Smooth muscle cell (in vitro differentiated cells): Measurements from ENCODE around the gene TMEM269. TPM values are rescaled to one million over a fixed set of nuclear protein-coding genes. Genes with fewer than 3 reads are reported as not detected.

ENCODE experiments used
- DNase-seq: peaks from one replicate; lab custom pipeline; 2025; ENCODE audit not compliant: unreplicated experiment; lab: John Stamatoyannopoulos, UW
- H2AFZ ChIP-seq: fragments of 200-600 bp; sonication (generic); 2 replicates; pipeline ENCODE4 v1.6.0; 2016; ENCODE audit warnings: antibody characterized with exemption, low read depth, mild to moderate bottlenecking
- H3F3A ChIP-seq: fragments of 200-600 bp; sonication (generic); 2 replicates; pipeline ENCODE4 v1.6.0; 2017; ENCODE audit warnings: antibody characterized with exemption, low read depth
- H3K27ac ChIP-seq: fragments of 200-600 bp; sonication (generic); 2 replicates; pipeline ENCODE4 v1.5.1; 2016; ENCODE audit warnings: low read depth, mild to moderate bottlenecking
- H3K27me3 ChIP-seq: fragments of 200-600 bp; sonication (generic); 2 replicates; pipeline ENCODE4 v1.6.1; 2016; ENCODE audit warnings: low read depth, mild to moderate bottlenecking
- H3K36me3 ChIP-seq: fragments of 200-600 bp; sonication (generic); 2 replicates; pipeline ENCODE4 v1.5.1; 2016; ENCODE audit warnings: low read depth
- H3K4me1 ChIP-seq: fragments of 200-600 bp; sonication (generic); 2 replicates; pipeline ENCODE4 v1.5.1; 2016; ENCODE audit warnings: low read depth
- H3K4me2 ChIP-seq: fragments of 200-600 bp; sonication (generic); 2 replicates; pipeline ENCODE4 v1.6.0; 2016; ENCODE audit warnings: mild to moderate bottlenecking
- H3K4me3 ChIP-seq: fragments of 200-600 bp; sonication (generic); 2 replicates; pipeline ENCODE4 v1.5.1; 2016; ENCODE audit warnings: mild to moderate bottlenecking
- H3K79me2 ChIP-seq: fragments of 200-600 bp; sonication (generic); 2 replicates; pipeline ENCODE4 v1.6.0; 2016; ENCODE audit warnings: low read depth, mild to moderate bottlenecking
- H3K9ac ChIP-seq: fragments of 200-600 bp; sonication (generic); 2 replicates; pipeline ENCODE4 v1.6.0; 2016; ENCODE audit warnings: low read depth
- H3K9me3 ChIP-seq: fragments of 200-600 bp; sonication (generic); replicated peaks from 2 replicates; pipeline ENCODE4 v1.5.1; 2016; ENCODE audit warnings: low read depth
- H4K20me1 ChIP-seq: fragments of 200-600 bp; sonication (generic); 2 replicates; pipeline ENCODE4 v1.6.0; 2016; ENCODE audit warnings: low read depth
- CTCF ChIP-seq: fragments of 200-600 bp; sonication (generic); IDR thresholded peaks from 2 replicates; pipeline ENCODE4 v1.5.1; 2017; ENCODE audit warnings: borderline replicate concordance, mild to moderate bottlenecking, antibody characterized with exemption; ENCODE audit not compliant: insufficient read depth, poor library complexity, severe bottlenecking
- WGBS: methylation state at CpG from one replicate; pipeline ENCODE4 v1.1.7; 2016; ENCODE audit warnings: low lambda C conversion rate; 5-methylcytosine and 5-hydroxymethylcytosine counted together
- polyA plus RNA-seq: library from polyadenylated mRNA; unstranded; fragments of >200 nt; fragmentation: Nextera tagmentation; extraction: Ambion mirVana; gene quantifications from 2 replicates; pipeline ENCODE4 v1.2.1, GENCODE V29; 2016
- total RNA-seq: library from RNA; depleted of rRNA; stranded (reverse); fragments of >200 nt; gene quantifications from 2 replicates; pipeline ENCODE4 v1.2.3, GENCODE V29; 2014

TMEM269 gene
- total and polyA plus RNA-seq, 2 experiments from 2014 or later: 0.15 to 0.36 TPM

GRCh38 chr1:42746436-42747105, 38.2 kb upstream of the TMEM269 start:
- Histone ChIP-seq H3K36me3 (peaks cover 6% of the 10 kb centered on the region), H4K20me1 (peaks cover 33% of the 10 kb centered on the region), H3K9me3 (no peaks in the 10 kb centered on the region), H3K4me2 (no peak overlapping the region), H3K79me2 (no peaks in the 10 kb centered on the region), H3K27me3 (no peaks in the 10 kb centered on the region), H3K4me1 (no peaks in the 10 kb centered on the region), H3K9ac (no peak overlapping the region), H3F3A (peaks cover 28% of the 10 kb centered on the region), H3K27ac (peak overlapping the region; percentile 7), H2AFZ (no peak overlapping the region), H3K4me3 (no peak overlapping the region)
- DNase-seq: no peak
- no peak for TF ChIP-seq CTCF
- WGBS: 97% methylated on average over 12 of the region's 12 CpGs

- no peaks in the 10 kb centered on the region for H3K9me3 ChIP-seq
- peaks cover 23% of the 10 kb centered on the region for H3F3A ChIP-seq
- no peak overlapping the region for H3K4me2 ChIP-seq
- no peaks in the 10 kb centered on the region for H3K4me1 ChIP-seq
- no peaks in the 10 kb centered on the region for H3K79me2 ChIP-seq
- H3K4me3 ChIP-seq: no peak overlapping the region
- peaks cover 10% of the 10 kb centered on the region for H3K36me3 ChIP-seq
- H2AFZ ChIP-seq: no peak overlapping the region
- no peak overlapping the region for H3K9ac ChIP-seq
- H4K20me1 ChIP-seq: peaks cover 39% of the 10 kb centered on the region
- no peak for DNase-seq
- no peaks in the 10 kb centered on the region for H3K27me3 ChIP-seq
- TF ChIP-seq CTCF: peak; percentile 45
- 74% methylated on average over 14 of the region's 14 CpGs for WGBS
- no peak overlapping the region for H3K27ac ChIP-seq
Observed at GRCh38 chr1:42747125-42747524, 37.7 kb upstream of the TMEM269 start.

GRCh38 chr1:42748021-42748420, 36.8 kb upstream of the TMEM269 start:
- Histone ChIP-seq H3K4me2 (no peak overlapping the region), H4K20me1 (peaks cover 47% of the 10 kb centered on the region), H3F3A (peaks cover 23% of the 10 kb centered on the region), H3K9ac (no peak overlapping the region), H3K27me3 (no peaks in the 10 kb centered on the region), H3K79me2 (no peaks in the 10 kb centered on the region), H3K36me3 (peaks cover 18% of the 10 kb centered on the region), H2AFZ (no peak overlapping the region), H3K27ac (no peak overlapping the region), H3K4me3 (no peak overlapping the region), H3K4me1 (no peaks in the 10 kb centered on the region), H3K9me3 (no peaks in the 10 kb centered on the region)
- WGBS: 96% methylated on average over 10 of the region's 10 CpGs
- DNase-seq: no peak
- no peak for TF ChIP-seq CTCF
